Activated CD4-positive, alpha-beta T cell treated with anti-CD3 and anti-CD28 coated beads, Interleukin-2, Interleukin-4, amounts not matched to agents 100 ng/mL and 50 ng/mL, durations not matched to agents 16 hours and 8 hours (primary cell): ENCODE results near the gene NKIRAS1.
A peak's percentile ranks its signal among the peaks of the same experiment; 100 is the strongest.
"Not testable (repeated sequence)": the region's sequence is repeated elsewhere in the genome, so short reads cannot be mapped to it uniquely, and the experiment has no call there.

Source experiments
- DNase-seq: peaks from one replicate; pipeline ENCODE4 v3.0.0-alpha.2; 2020; ENCODE audit warnings: low spot score

NKIRAS1 gene

DNA sequence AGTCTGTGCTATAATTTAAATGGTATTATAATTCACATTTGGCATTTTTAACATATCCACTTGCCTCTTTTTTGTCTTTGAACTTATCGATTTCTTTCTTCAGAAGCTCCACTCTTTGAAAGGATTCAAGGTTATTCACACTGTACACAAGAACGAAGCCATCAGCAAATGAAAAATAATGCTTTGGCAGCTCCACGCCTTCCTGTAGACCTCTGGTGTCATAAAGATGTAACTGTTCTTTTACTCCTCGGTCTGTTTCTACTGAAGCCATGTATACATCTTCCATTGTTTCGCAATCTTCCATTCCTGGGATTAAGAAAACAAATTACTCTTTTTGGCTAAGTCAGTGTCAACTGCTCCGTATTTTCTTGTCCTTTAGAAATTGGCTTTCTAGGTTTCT is 16.0 kb downstream of the NKIRAS1 start:
- DNase-seq, result no peak

DNA sequence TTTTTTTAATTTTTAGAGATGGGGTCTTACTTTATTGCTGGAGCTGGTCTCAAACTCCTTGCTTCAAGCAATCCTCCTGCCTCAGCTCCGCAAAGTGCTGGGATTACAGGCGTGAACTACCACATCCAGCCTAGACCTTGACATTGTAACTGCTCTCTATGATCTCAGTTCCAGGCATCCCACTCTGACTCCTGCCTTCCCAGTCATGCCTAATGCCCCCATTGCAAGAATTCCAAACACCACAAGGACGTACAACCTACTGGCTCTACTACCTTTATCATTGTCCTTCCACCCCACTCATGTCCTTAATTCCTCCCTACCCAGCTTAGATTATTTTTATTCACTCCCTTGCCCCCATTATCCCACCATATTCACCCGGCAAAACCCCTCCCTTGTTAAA is 21.6 kb downstream of the NKIRAS1 start:
- DNase-seq, result no peak

DNA sequence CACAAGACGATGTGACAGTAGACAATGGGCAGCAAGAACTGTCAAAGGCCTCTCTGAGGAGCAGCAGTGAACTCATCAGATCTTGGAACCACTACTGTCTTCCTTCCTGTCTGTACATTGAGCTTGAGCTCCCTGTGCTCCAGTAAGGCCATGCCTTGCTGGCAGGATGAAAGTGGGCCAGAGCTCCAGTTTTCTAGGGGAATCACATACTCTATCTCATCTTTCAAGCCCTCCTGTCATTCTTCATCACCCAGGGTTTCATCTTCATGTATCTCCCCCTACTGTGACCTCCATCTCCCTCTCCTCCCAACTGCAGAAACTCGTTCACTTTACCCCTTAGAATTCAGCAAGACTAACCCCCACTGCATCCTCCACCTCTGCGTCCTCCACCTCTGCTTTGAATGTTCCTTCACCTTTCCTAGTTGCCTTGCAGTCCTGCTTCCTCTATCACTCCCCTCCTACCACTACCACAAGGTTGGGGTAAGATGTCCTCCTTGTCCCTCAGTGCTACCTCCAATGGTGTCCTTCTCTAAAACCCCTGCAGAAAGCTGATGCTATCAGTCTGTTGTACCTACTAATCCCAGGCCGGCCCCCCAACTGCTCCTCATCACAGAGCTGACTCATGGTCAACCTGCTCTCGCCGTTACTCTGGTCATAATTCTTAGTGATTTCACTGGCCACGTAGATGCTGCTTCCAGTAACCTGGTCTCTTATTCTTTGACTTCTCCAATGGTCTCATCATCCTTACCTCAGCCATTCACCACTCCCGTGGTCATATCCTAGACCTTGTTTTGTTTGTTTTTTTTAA is 22.3 kb downstream of the NKIRAS1 start:
- DNase-seq, result no peak

DNA sequence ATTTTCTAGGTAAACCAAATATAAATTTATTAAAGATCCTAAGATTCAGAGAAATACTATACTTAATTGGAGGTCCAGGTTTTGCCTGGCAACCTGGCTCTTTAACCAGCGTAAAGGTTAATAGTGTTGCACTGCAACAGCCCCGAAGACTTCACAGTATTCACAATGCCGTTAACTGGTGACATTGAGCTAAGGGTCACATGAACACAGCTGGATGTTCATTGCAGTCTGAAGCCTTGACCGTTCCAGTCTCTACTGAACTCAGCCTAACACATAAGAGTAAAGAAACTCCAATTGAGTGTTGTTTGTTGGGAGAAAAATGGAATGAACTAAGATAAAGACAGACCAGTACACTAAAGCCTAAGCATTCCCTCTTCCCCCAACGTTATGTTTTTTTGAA is 26.8 kb downstream of the NKIRAS1 start:
- no peak for DNase-seq

DNA sequence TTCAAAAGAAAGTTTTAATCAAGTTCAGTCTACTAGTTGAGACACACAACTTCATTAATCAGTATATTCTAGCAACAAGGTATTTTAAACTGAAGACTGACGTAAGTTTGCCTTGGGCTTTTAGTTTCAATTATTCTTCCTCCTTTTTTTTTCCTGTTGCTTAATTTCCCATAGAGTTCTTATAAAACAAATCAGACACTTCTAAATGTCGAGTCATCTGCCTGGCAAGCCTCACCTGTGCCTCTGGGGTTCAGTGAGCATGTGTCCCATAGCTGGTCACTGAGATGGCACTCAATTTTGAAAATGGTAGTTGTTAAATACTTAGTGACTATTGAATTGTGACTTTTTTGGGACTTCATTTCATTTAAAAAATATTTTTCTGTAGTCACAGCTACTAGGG is 27.4 kb downstream of the NKIRAS1 start:
- DNase-seq, result no peak

DNA sequence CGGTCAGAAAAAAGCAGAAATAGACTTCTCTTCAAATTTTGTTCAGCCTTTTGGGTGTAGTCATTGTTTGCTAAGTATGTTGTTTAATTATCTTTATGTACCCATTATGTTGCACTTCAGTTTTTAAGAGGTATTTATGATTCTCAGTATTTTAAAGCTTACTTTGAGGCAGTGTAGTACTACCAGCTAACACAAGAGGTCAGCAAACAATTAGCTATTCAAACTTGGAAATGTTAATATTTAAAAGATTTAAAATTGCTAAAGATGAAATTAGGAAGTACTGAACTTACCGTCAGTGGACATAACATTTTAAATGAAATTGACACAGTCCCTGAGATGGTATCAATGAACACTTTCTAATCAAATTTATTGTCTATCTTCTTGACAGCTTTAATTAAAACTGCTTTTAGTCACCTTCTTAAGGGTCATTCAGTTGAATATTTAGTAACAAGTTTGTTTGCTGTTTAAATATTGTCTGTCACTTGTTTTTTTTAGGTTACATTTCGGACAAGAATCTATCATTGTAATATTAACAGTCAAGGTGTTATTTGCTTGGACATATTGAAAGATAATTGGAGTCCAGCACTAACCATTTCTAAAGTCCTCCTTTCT is 28.1 kb downstream of the NKIRAS1 start:
- peak; percentile 13 for DNase-seq

DNA sequence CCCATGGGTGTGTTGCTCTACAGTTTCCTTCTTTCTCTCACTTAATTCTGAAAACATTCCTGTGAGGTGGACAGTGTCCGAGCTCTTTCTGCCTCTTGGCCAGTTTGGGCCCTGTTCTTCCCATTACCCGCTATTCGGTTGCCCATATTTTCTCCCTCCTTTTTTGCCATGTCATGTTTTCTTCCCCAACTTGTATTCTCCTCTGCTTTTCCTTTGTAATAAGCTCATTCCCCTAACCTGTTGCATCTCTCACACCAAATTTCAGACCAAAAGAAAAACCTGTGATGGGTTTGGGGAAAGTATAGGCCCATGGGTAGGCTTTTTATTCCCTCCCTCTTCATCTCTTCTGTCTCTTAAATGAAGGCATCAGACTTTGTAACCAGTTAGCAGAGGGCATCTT is 30.5 kb downstream of the NKIRAS1 start:
- no peak for DNase-seq

DNA sequence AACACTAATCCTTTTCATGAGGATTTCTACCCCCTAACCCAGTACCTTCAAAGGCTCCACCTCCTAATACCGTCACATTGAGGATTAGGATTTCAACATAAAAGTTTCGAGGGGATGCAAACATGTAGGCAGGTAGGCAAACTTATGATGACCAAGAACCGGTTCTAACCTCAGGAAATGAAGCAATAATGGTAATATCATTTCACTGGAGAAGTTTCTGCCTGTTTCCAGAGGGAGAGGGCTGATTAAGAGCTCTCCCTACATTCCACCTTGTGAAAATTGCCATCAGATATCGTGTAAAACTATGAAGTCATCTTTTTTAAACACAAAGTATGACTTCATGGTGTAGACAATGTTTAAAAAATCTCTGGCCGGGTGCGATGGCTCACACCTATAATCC is 31.6 kb downstream of the NKIRAS1 start:
- DNase-seq, result no peak

DNA sequence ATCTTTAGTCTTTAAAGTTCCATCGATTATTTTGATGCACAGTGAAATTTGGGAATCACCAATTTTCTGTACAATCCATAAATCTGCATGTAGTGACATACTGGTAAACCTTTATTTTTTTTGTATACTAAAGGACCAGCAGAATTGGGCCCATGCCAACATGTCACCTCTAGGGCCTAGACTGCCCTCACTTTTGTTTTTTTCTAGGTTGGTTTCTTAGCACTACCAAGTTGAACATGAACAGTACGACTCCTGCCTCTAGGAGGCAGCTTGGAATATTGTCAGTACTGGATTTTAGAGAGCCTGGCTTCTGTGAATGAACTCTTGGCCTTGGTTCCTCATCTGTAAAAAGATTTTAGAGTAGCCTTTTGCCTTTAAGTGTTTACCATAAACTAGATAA is 32.3 kb downstream of the NKIRAS1 start:
- DNase-seq, result no peak

DNA sequence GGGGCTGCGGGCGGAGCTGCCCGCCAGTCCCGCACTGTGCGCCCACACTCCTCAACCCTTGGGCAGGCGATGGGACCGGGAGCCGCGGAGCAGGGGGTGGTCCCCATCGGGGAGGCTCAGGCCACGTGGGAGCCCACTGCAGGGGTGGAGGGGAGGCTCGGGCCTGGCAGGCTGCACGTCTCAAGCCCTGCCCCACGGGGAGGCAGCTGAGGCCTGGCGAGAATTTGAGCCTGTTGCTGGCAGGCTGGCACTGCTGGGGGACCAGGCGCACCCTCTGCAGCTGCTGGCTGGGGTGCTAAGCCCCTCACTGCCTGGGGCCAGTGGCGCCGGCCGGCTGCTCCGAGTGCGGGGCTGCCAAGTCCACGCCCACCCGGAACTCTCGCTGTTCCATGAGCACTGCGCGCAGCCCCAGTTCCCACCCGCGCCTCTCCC is 34.3 kb downstream of the NKIRAS1 start:
- no peak for DNase-seq

DNA sequence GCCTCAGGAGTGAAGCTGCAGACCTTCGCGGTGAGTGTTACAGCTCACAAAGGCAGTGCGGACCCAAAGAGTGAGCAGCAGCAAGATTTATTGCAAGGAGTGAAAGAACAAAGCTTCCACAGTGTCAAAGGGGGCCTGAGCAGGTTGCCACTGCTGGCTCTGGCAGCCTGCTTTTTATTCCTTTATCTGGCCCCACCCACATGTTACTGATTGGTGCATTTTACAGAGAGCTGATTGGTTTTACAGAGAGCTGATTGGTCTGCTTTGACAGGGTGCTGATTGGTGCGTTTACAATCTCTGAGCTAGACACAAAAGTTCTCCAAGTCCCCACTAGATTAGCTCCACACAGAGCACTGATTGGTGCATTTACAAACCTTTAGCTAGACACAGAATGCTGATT is 34.8 kb downstream of the NKIRAS1 start:
- DNase-seq, result not testable (repeated sequence)

DNA sequence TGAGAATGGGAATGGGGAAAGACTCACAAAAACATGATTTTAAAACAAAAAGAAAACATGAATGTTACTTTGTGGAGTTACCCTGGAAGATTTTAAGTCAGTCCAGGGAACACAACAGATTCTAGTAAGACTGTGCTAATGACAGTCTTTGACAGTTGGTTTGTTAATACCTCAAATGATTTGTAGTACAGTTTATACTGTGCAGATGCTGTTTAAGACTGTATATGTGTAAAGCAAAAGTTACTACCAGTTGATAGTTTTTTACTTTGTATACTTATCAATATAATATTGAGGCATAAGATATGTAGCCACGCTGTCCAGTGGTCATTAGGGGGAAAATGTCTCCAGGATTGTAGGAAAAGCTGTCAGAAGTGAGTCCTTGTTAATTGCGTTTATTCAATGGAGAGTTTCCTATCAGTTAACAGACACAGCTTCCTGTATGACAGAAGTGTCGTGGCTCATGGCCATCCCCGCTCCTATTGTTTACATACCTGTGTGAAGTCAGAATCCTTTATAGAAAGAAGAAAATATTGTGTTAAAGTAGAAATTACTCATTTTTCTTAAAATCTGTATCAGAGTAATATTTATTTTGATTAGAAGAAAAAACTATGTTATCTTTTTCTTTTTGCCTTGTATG is 36.0 kb downstream of the NKIRAS1 start:
- no peak for DNase-seq

DNA sequence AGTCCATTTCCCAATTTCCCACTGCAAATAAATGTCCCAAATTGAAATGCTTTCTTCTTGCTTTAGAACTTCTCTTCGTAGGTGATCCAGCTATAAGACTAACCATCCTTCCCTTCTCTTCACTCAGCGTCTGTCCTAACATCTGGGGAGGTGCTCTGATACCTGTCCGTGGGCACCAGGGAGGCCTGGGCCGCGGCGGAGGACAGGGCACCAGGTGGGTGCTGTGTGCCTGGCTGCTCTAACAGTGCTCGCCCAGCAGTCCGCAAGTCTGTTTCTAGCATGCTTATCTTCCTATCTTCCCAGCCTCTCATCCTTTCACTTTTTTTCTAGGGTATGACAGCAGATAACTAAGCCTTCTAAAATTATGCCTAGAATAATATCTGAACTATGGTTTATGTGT is 37.3 kb downstream of the NKIRAS1 start:
- no peak for DNase-seq

DNA sequence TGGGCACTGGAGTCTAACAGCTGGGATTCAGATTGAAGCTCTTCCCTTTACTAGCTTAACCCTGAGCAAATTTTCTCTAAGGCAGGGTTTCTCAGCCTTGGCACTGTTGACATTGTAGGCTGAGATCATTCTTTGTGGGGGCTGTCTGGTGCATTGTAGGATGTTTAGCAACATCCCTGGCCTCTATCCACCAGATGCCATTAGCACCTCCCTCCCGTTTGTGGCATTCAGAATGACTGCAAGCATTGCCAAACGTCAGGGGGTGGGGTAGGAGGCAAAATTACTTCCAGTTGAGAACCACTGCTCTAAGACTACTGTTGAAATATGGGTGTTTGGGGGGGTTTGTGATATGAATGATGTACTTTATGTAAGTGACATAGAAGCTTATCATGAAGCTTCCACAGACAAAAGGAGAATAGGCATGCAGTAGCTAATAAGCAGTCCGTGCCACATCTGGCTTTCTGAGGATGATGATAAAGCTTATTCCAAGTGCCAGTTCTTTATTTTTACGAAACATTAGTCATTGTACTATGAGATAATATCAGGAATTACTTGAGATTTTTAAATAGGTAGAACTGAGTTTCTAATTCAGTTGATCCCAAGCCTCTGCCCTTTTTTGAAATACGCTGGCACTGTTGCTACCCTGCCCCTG is 39.3 kb downstream of the NKIRAS1 start:
- DNase-seq, result no peak

DNA sequence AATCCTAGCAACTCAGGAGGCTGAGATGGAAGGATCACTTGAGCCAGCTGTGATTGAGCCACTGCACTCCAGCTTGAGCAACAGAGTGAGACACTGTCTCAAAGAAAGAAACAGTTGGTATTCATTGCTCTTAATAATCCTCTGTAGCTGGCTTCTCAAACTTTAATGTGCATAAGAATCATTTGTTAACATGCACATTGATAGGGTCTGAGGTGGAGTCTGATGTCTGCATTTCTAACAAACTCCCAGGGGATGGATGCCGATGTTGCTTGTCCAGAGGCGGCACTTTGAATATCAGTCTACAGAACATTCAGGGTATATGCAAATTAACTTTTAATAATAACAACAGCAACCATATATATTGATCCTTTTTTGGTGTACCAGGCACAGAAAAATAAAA is 39.9 kb downstream of the NKIRAS1 start:
- no peak for DNase-seq

DNA sequence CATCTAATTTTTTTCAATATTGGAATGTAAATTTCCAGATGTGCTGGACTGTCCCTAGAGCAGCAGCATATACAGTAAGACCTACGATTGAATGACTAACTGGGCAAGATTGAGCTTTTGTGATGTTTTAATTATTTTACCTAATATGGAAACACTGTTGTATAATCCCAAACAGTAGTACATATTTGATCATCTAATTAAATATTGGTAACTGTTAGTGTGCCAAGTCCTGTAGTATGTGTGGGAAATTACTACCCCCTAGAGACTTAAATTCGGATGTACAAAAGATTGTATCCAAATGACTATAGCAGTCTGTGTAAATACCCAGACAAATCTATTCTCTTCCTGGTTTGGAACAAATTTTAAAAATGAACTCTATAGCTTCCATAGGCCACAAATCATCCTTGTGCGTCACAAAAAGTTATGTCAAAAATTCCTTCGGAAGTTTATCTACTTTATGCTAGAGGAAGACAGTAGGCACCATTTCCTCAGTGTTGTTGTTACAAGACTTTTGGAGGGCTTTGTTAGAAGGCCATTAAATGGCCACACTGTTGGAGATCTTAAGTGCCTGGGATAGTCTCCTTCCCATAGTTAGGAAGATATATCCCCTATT is 41.6 kb downstream of the NKIRAS1 start:
- DNase-seq, result no peak

DNA sequence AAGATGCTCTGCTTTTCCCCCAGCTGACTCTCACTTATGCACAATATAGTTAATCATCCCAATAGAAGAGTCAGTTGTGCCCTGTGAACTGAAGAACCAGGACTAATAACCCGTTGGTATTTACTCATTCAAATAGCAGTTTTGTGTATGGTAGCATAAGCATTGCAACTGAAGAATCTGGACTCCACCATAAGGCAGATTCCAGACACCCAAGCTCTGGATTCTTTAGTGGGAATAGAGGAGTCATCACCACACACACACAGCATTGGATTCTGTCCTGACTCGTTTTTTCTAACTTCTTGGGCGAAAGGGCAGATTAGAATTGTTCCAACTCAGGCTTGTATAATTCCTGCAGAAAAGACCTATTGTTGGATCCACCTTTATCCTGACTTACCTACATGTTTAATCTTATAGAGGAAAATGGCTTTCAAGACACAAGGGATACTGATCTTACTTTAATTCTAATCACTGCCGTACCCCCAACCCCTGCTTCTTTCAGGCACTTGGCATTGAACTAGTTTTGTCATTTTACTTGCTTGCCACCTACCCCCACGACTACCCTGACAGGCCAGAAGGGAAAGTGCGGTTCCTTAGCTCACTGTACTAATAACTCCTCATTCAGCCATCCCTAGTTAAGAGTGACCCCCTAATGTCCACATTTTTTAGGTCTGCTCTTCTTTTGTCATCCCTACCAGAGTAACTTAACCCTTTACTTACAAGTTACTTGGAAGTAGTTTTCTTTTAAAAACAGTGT is 42.3 kb downstream of the NKIRAS1 start:
- DNase-seq, result no peak

DNA sequence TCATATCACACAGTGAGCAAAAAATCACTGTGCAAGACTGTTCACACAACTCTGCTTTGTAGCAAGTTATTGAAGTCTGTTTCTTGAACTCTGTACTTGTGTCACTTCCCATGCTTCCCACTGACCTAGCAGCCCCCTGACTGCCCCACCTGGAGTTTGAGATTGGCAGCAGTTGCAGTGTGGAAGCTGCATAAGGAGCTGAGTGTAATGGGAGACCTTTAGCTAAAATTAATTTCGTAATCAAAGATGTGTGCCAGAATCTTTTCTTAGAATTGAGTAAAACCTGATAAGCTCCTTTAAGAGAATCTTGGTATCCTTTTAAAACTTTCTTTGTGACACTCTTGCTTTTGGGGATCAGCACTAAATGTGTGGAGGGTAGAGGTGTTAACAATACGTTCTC is 42.8 kb downstream of the NKIRAS1 start:
- no peak for DNase-seq

DNA sequence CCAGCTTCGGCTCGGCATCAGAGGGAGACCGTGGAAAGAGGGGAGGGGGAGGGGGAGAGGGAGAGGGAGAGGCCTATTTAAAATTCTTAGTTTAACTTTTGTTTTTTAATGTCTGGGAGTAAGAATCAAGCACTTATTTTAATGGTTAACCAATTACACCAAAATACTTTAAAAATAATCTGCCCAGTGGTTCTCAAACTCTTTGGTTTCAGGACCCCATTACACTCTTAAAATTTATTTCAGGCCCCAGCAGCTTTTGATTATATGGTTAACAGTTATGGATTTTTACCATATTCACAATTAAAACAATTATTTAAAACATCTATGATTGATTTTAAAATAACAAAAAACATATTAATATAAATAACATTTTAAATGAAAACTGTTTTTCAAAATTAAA is 44.5 kb downstream of the NKIRAS1 start:
- no peak for DNase-seq

DNA sequence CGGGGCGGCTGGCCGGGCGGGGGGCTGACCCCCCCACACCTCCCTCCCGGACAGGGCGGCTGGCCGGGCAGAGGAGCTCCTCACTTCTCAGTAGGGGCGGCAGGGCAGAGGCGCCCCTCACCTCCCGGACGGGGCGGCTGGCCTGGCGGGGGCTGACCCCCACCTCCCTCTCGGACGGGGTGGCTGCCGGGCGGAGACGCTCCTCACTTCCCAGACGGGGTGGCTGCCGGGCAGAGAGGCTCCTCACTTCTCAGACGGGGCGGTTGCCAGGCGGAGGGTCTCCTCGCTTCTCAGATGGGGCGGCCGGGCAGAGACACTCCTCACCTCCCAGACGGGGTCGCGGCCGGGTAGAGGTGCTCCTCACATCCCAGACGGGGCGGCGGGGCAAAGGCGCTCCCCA is 45.4 kb downstream of the NKIRAS1 start:
- not testable (repeated sequence) for DNase-seq

DNA sequence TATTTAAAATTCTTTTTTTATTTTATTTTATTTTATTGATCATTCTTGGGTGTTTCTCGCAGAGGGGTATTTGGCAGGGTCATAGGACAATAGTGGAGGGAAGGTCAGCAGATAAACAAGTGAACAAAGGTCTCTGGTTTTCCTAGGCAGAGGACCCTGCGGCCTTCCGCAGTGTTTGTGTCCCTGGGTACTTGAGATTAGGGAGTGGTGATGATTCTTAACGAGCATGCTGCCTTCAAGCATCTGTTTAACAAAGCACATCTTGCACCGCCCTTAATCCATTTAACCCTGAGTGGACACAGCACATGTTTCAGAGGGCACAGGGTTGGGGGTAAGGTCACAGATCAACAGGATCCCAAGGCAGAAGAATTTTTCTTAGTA is 46.1 kb downstream of the NKIRAS1 start:
- not testable (repeated sequence) for DNase-seq
